ENCODE results near the gene CSF1. TPM values are rescaled to one million over a fixed set of nuclear protein-coding genes. Genes with fewer than 3 reads are reported as not detected.
A peak's percentile ranks its signal among the peaks of the same experiment; 100 is the strongest.

The CSF1 gene
- total and polyA plus RNA-seq, 2 donors (not counting 3 experiments of a cell fraction or from before 2014, with no cell fraction given): 24.5 to 28.9 TPM

GRCh38 chr1:109874445-109874844, 36.2 kb upstream of the CSF1 start:
- Histone ChIP-seq H3K79me2 (ENCODE audit: control insufficient read depth, insufficient read depth, low read length) (no peaks in the 10 kb centered on the region), H3K9me3 (replicated peaks; ENCODE audit: control insufficient read depth, insufficient read depth, low read length) (no peaks in the 10 kb centered on the region), H3K4me1 (ENCODE audit: control insufficient read depth, extremely low read depth, insufficient read depth, low read length) (peaks cover 8% of the 10 kb centered on the region), H3K27me3 (ENCODE audit: control insufficient read depth in 2 of 2, insufficient read depth in 2 of 2, low read length in 2 of 2) (peaks cover 8 to 15% of the 10 kb centered on the region in 2 experiments), H4K20me1 (replicated peaks; ENCODE audit: control insufficient read depth, extremely low read depth, insufficient read depth, low read length) (no peaks in the 10 kb centered on the region), H3K9me1 (replicated peaks; ENCODE audit: control insufficient read depth, extremely low read depth, insufficient read depth, low read length) (no peaks in the 10 kb centered on the region), H3K4me2 (ENCODE audit: insufficient read depth, low read length) (no peak overlapping the region), H3K4me3 (replicated peaks in 1 of 3; ENCODE audit: insufficient read depth in 1 of 3, low read depth in 1 of 3, low read length in 3 of 3) (no peak overlapping the region), H2AFZ (ENCODE audit: low read depth, low read length) (no peak overlapping the region), H3K27ac (ENCODE audit: insufficient read depth, low read depth, low read length) (no peak overlapping the region), H3K36me3 (ENCODE audit: control insufficient read depth in 2 of 2, extremely low read depth in 1 of 2, insufficient read depth in 2 of 2, low read length in 2 of 2) (no peaks in the 10 kb centered on the region), H3K9ac (replicated peaks; ENCODE audit: extremely low read depth, insufficient read depth, low read length) (no peak overlapping the region)
- no peak for TF ChIP-seq MAX (IDR thresholded peaks at IDR 0.05; ENCODE audit: insufficient read depth, insufficient read length)
- no peak for TF ChIP-seq CTCF (IDR thresholded peaks at IDR 0.05; ENCODE audit: extremely low read depth in 1 of 2, insufficient read depth in 1 of 2, low read depth in 1 of 2, low read length in 2 of 2)
- intact Hi-C loops (cut with micrococcal nuclease) (no loop called here), dilution Hi-C loops (cut with MboI; ENCODE audit: extremely low pct_ligation_motif_present, low sequenced_read_pairs) (no loop called here)
- ChIA-PET POLR2A (no interaction called here), CTCF (interaction anchor here (0.6 to 1.2 kb wide), 3 partner anchors 74 to 154 kb away, joined by 3 read pairs; partner anchors contain the start of gene AHCYL1)
- DNase-seq (ENCODE audit: low read depth, low spot score) (peak; percentile 36), FAIRE-seq (no peak)
- no TSS peak for BruUV-seq (replicated peaks)

GRCh38 chr1:109875874-109876273, 34.8 kb upstream of the CSF1 start:
- Histone ChIP-seq H4K20me1 (replicated peaks; ENCODE audit: control insufficient read depth, extremely low read depth, insufficient read depth, low read length) (no peaks in the 10 kb centered on the region), H3K27ac (ENCODE audit: insufficient read depth, low read depth, low read length) (no peak overlapping the region), H3K4me2 (ENCODE audit: insufficient read depth, low read length) (no peak overlapping the region), H3K36me3 (ENCODE audit: control insufficient read depth in 2 of 2, extremely low read depth in 1 of 2, insufficient read depth in 2 of 2, low read length in 2 of 2) (no peaks in the 10 kb centered on the region), H3K27me3 (ENCODE audit: control insufficient read depth in 2 of 2, insufficient read depth in 2 of 2, low read length in 2 of 2) (peaks cover 8 to 15% of the 10 kb centered on the region in 2 experiments), H2AFZ (ENCODE audit: low read depth, low read length) (no peak overlapping the region), H3K4me1 (ENCODE audit: control insufficient read depth, extremely low read depth, insufficient read depth, low read length) (peaks cover 8% of the 10 kb centered on the region), H3K9me1 (replicated peaks; ENCODE audit: control insufficient read depth, extremely low read depth, insufficient read depth, low read length) (no peaks in the 10 kb centered on the region), H3K79me2 (ENCODE audit: control insufficient read depth, insufficient read depth, low read length) (no peaks in the 10 kb centered on the region), H3K9me3 (replicated peaks; ENCODE audit: control insufficient read depth, insufficient read depth, low read length) (no peaks in the 10 kb centered on the region), H3K4me3 (replicated peaks in 1 of 3; ENCODE audit: insufficient read depth in 1 of 3, low read depth in 1 of 3, low read length in 3 of 3) (no peak overlapping the region), H3K9ac (replicated peaks; ENCODE audit: extremely low read depth, insufficient read depth, low read length) (no peak overlapping the region)
- DNase-seq (ENCODE audit: low read depth, low spot score) (no peak), FAIRE-seq (no peak)
- ChIA-PET CTCF (no interaction called here), POLR2A (no interaction called here)
- no TSS peak for BruUV-seq (replicated peaks)
- intact Hi-C loops (cut with micrococcal nuclease) (loop anchor here (2.0 to 5.0 kb wide), 3 partner anchors 35 to 83 kb away; partner anchors contain the start of gene CSF1), dilution Hi-C loops (cut with MboI; ENCODE audit: extremely low pct_ligation_motif_present, low sequenced_read_pairs) (no loop called here)
- TF ChIP-seq FOS (IDR thresholded peaks at IDR 0.05; ENCODE audit: borderline replicate concordance, insufficient read depth, low read length): no peak
- no peak for TF ChIP-seq MAX (IDR thresholded peaks at IDR 0.05; ENCODE audit: insufficient read depth, insufficient read length)
- no peak for TF ChIP-seq MYC (IDR thresholded peaks at IDR 0.05; ENCODE audit: low read depth, low read length)
- TF ChIP-seq CTCF (IDR thresholded peaks at IDR 0.05; ENCODE audit: extremely low read depth in 1 of 2, insufficient read depth in 1 of 2, low read depth in 1 of 2, low read length in 2 of 2): no peak
- no peak for TF ChIP-seq GATA2 (IDR thresholded peaks at IDR 0.05; ENCODE audit: insufficient read depth, insufficient read length, low read depth, low read length)
- TF ChIP-seq POLR2AphosphoS5 (IDR thresholded peaks at IDR 0.05; ENCODE audit: insufficient read depth, low read depth, low read length): no peak
- no peak for TF ChIP-seq EZH2 (IDR thresholded peaks at IDR 0.05; ENCODE audit: borderline replicate concordance, low read depth, low read length, severe bottlenecking)
- TF ChIP-seq POLR2A (IDR thresholded peaks at IDR 0.05; ENCODE audit: low read depth, low read length): no peak
- TF ChIP-seq JUN (IDR thresholded peaks at IDR 0.05; ENCODE audit: borderline replicate concordance, insufficient read depth, insufficient read length, low read depth): no peak
